Immature natural killer cell (primary cell): ENCODE data around the gene TMPRSS3. TPM values are rescaled to one million over a fixed set of nuclear protein-coding genes. Genes with fewer than 3 reads are reported as not detected.
"Not testable (repeated sequence)": the region's sequence is repeated elsewhere in the genome, so short reads cannot be mapped to it uniquely, and the experiment has no call there.

Source experiments
- DNase-seq, 3 donors: peaks; one replicate each; pipeline ENCODE4 v3.0.0; 2022; ENCODE audit warnings: mixed read lengths in 1 of 3
- H3K27ac Mint-ChIP-seq, 6 donors: one replicate each; pipeline ENCODE4 v1.8.0; 2020; ENCODE audit warnings: mixed read lengths in 6 of 6, mild to moderate bottlenecking in 5 of 6, inconsistent platforms in 4 of 6, moderate library complexity in 3 of 6
- H3K27me3 Mint-ChIP-seq, 3 donors: one replicate each; pipeline ENCODE4 v1.8.0; 2020 to 2021; ENCODE audit warnings: low read depth in 3 of 3, mild to moderate bottlenecking in 3 of 3, mixed read lengths in 3 of 3, moderate library complexity in 3 of 3, inconsistent platforms in 1 of 3
- H3K36me3 Mint-ChIP-seq, 3 donors: one replicate each; pipeline ENCODE4 v1.8.0; 2020; ENCODE audit warnings: mixed read lengths in 3 of 3, inconsistent platforms in 2 of 3, mild to moderate bottlenecking in 2 of 3
- H3K4me1 Mint-ChIP-seq, 2 donors: one replicate each; pipeline ENCODE4 v1.8.0; 2020; ENCODE audit warnings: inconsistent platforms in 2 of 2, mild to moderate bottlenecking in 2 of 2, mixed read lengths in 2 of 2, moderate library complexity in 1 of 2
- H3K4me3 Mint-ChIP-seq, 5 donors: one replicate each; pipeline ENCODE4 v1.8.0; 2020; ENCODE audit warnings: mild to moderate bottlenecking in 5 of 5, mixed read lengths in 5 of 5, inconsistent platforms in 3 of 5, moderate library complexity in 3 of 5
- H3K9me3 Mint-ChIP-seq, 6 donors: one replicate each; pipeline ENCODE4 v1.8.0; 2020; ENCODE audit warnings: mild to moderate bottlenecking in 6 of 6, mixed read lengths in 6 of 6, inconsistent platforms in 4 of 6, moderate library complexity in 3 of 6
- polyA plus RNA-seq, 3 donors: library from polyadenylated mRNA; unstranded; fragments of 300-500 nt; fragmentation: Illumina TruSeq; gene quantifications; one replicate each; pipeline ENCODE4 v1.2.3, GENCODE V29; 2021

Gene TMPRSS3
- polyA plus RNA-seq, 3 donors from 2014 or later = 0.30 TPM; not detected in 2

- Mint-ChIP-seq H3K4me1 (peaks cover 5 to 18% of the 10 kb centered on the region in 2 donors), H3K9me3 (no peaks in the 10 kb centered on the region), H3K27me3 (peaks cover 7 to 16% (median 9%) of the 10 kb centered on the region in 3 donors), H3K27ac (no peak overlapping the region), H3K36me3 (no peaks in the 10 kb centered on the region), H3K4me3 (no peak overlapping the region)
- no peak for DNase-seq
Measured at GRCh38 chr21:42411891-42412635, 16.2 kb upstream of the TMPRSS3 start.

- Mint-ChIP-seq H3K4me1 (peaks cover 5 to 20% of the 10 kb centered on the region in 2 donors), H3K27ac (no peak overlapping the region), H3K27me3 (peaks cover 2 to 16% (median 9%) of the 10 kb centered on the region in 3 donors), H3K36me3 (no peaks in the 10 kb centered on the region), H3K4me3 (no peak overlapping the region), H3K9me3 (no peaks in the 10 kb centered on the region)
- no peak for DNase-seq
Measured at GRCh38 chr21:42411197-42411869, 15.5 kb upstream of the TMPRSS3 start.

GRCh38 chr21:42409366-42409765, 13.5 kb upstream of the TMPRSS3 start:
- Mint-ChIP-seq H3K4me3 (no peak overlapping the region), H3K4me1 (peaks cover 0 to 10% of the 10 kb centered on the region in 2 donors), H3K9me3 (no peaks in the 10 kb centered on the region), H3K27ac (no peak overlapping the region), H3K27me3 (peaks cover 0 to 18% (median 7%) of the 10 kb centered on the region in 3 donors), H3K36me3 (no peaks in the 10 kb centered on the region)
- DNase-seq = no peak

- H3K27me3 Mint-ChIP-seq = peaks cover 0 to 15% (median 7%) of the 10 kb centered on the region in 3 donors
- H3K4me3 Mint-ChIP-seq, H3K9me3 Mint-ChIP-seq, H3K36me3 Mint-ChIP-seq, H3K27ac Mint-ChIP-seq, H3K4me1 Mint-ChIP-seq, DNase-seq: not testable (repeated sequence)
Measured at GRCh38 chr21:42408718-42409117, 12.9 kb upstream of the TMPRSS3 start.

- no peak overlapping the region for H3K27ac Mint-ChIP-seq
Measured at GRCh38 chr21:42407476-42407875, 11.6 kb upstream of the TMPRSS3 start.

GRCh38 chr21:42406866-42407265, 11.0 kb upstream of the TMPRSS3 start:
- no peak for DNase-seq
- Mint-ChIP-seq H3K27ac (no peak overlapping the region), H3K9me3 (peaks cover 0 to 2% (median 0%) of the 10 kb centered on the region in 6 donors), H3K4me3 (no peak overlapping the region), H3K4me1 (peaks cover 12 to 13% of the 10 kb centered on the region in 2 donors), H3K36me3 (peaks cover 0 to 4% (median 0%) of the 10 kb centered on the region in 3 donors), H3K27me3 (peaks cover 0 to 15% (median 7%) of the 10 kb centered on the region in 3 donors)

More at GRCh38 chr21:42407476-42407875, 11.6 kb upstream of the TMPRSS3 start:
- H3K9me3 Mint-ChIP-seq = no peaks in the 10 kb centered on the region
- no peaks in the 10 kb centered on the region for H3K36me3 Mint-ChIP-seq
- H3K4me1 Mint-ChIP-seq = peaks cover 12 to 13% of the 10 kb centered on the region in 2 donors
- DNase-seq = no peak
- H3K27me3 Mint-ChIP-seq = peaks cover 0 to 15% (median 7%) of the 10 kb centered on the region in 3 donors
- H3K4me3 Mint-ChIP-seq = no peak overlapping the region

- no peak overlapping the region for H3K4me3 Mint-ChIP-seq
- peaks cover 0 to 6% (median 0%) of the 10 kb centered on the region in 6 donors for H3K9me3 Mint-ChIP-seq
- H3K36me3 Mint-ChIP-seq = peaks cover 0 to 8% (median 4%) of the 10 kb centered on the region in 3 donors
- H3K27ac Mint-ChIP-seq = no peak overlapping the region
- H3K4me1 Mint-ChIP-seq = peaks cover 12 to 13% of the 10 kb centered on the region in 2 donors
- DNase-seq = no peak
- H3K27me3 Mint-ChIP-seq = peaks cover 0 to 15% (median 9%) of the 10 kb centered on the region in 3 donors
Measured at GRCh38 chr21:42406201-42406621, 10.4 kb upstream of the TMPRSS3 start.

- Mint-ChIP-seq H3K9me3 (peaks cover 0 to 6% (median 0%) of the 10 kb centered on the region in 6 donors), H3K4me3 (peak overlapping the region in 1 of 5 donors; percentile 41), H3K27me3 (peaks cover 0 to 15% (median 9%) of the 10 kb centered on the region in 3 donors), H3K4me1 (peaks cover 12 to 13% of the 10 kb centered on the region in 2 donors), H3K27ac (no peak overlapping the region), H3K36me3 (peaks cover 0 to 8% (median 4%) of the 10 kb centered on the region in 3 donors)
- DNase-seq = no peak
Measured at GRCh38 chr21:42405064-42406013, 9.5 kb upstream of the TMPRSS3 start.

GRCh38 chr21:42404539-42404938, 8.7 kb upstream of the TMPRSS3 start:
- Mint-ChIP-seq H3K4me3 (peak overlapping the region in 1 of 5 donors; percentile 58), H3K27ac (no peak overlapping the region), H3K9me3 (peaks cover 0 to 6% (median 0%) of the 10 kb centered on the region in 6 donors), H3K4me1 (peaks cover 12 to 13% of the 10 kb centered on the region in 2 donors), H3K36me3 (peaks cover 0 to 8% (median 4%) of the 10 kb centered on the region in 3 donors), H3K27me3 (peaks cover 0 to 13% (median 6%) of the 10 kb centered on the region in 3 donors)
- no peak for DNase-seq

GRCh38 chr21:42403611-42404231, 7.9 kb upstream of the TMPRSS3 start, which contains the start of gene UBASH3A:
Gene UBASH3A, plus strand, starts transcription at chr21:42403902. Its CDS starts 44 bp downstream, at chr21:42403946.
- H3K36me3 Mint-ChIP-seq = peaks cover 0 to 8% (median 4%) of the 10 kb centered on the region in 3 donors
- peaks cover 12 to 13% of the 10 kb centered on the region in 2 donors for H3K4me1 Mint-ChIP-seq
- peaks cover 0 to 13% (median 3%) of the 10 kb centered on the region in 3 donors for H3K27me3 Mint-ChIP-seq
- peaks cover 0 to 6% (median 0%) of the 10 kb centered on the region in 6 donors for H3K9me3 Mint-ChIP-seq
- no peak within 1 kb of the TSS for H3K27ac Mint-ChIP-seq
- H3K4me3 Mint-ChIP-seq = peak within 1 kb of the TSS in 3 of 5 donors; percentile 21 to 58 (median 25)
- no peak for DNase-seq

GRCh38 chr21:42401820-42402251, 6.0 kb upstream of the TMPRSS3 start:
- H3K27ac Mint-ChIP-seq = no peak overlapping the region
- peaks cover 0 to 6% (median 0%) of the 10 kb centered on the region in 6 donors for H3K9me3 Mint-ChIP-seq
- H3K4me1 Mint-ChIP-seq = peaks cover 12 to 13% of the 10 kb centered on the region in 2 donors
- peaks cover 0 to 8% (median 4%) of the 10 kb centered on the region in 3 donors for H3K36me3 Mint-ChIP-seq
- H3K27me3 Mint-ChIP-seq = peaks cover 3 to 13% (median 3%) of the 10 kb centered on the region in 3 donors
- DNase-seq = no peak
- no peak overlapping the region for H3K4me3 Mint-ChIP-seq

- DNase-seq = no peak
- Mint-ChIP-seq H3K27me3 (peaks cover 3 to 13% (median 3%) of the 10 kb centered on the region in 3 donors), H3K36me3 (peaks cover 0 to 8% (median 4%) of the 10 kb centered on the region in 3 donors), H3K9me3 (peaks cover 0 to 6% (median 0%) of the 10 kb centered on the region in 6 donors), H3K27ac (no peak overlapping the region), H3K4me1 (peaks cover 12% of the 10 kb centered on the region in 2 donors), H3K4me3 (no peak overlapping the region)
Measured at GRCh38 chr21:42401154-42401553, 5.3 kb upstream of the TMPRSS3 start.
